PC-9 (cell line): ENCODE data around the gene LRRC4C. TPM values are rescaled to one million over a fixed set of nuclear protein-coding genes. Genes with fewer than 3 reads are reported as not detected.

ENCODE experiments used
- BruUV-seq: library from RNA; stranded (reverse); fragments of 400-500 nt; replicated peaks from 2 replicates; lab custom pipeline; 2021; lab: Mats Ljungman, UMichigan
- CTCF ChIA-PET: fragments of 300-600 bp; sonication (Branson Sonifier 250); formaldehyde crosslinking; loops from one replicate; lab custom pipeline; 2022; ENCODE audit warnings: antibody characterized with exemption; lab: Charles Lee
- POLR2A ChIA-PET: fragments of 300-600 bp; sonication (Branson Sonifier 250); formaldehyde crosslinking; loops from one replicate; lab custom pipeline; 2022; ENCODE audit warnings: antibody characterized with exemption; ENCODE audit not compliant: unreplicated experiment; lab: Charles Lee
- DNase-seq, 2 experiments: peaks; one replicate each; pipeline versions ENCODE4 v3.0.0 to v3.0.0-alpha.2; 2015 to 2022; ENCODE audit warnings: mixed read lengths in 1 of 2
- H2AFZ ChIP-seq: fragments of 200-600 bp; sonication (generic); 2 replicates; pipeline ENCODE4 v1.8.1; 2017; ENCODE audit warnings: antibody characterized with exemption
- H3F3A ChIP-seq: fragments of 200-600 bp; sonication (generic); 2 replicates; pipeline ENCODE4 v1.8.1; 2017; ENCODE audit warnings: antibody characterized with exemption, mild to moderate bottlenecking, low read depth; ENCODE audit not compliant: insufficient read depth
- H3K27ac ChIP-seq: fragments of 200-600 bp; sonication (generic); 2 replicates; pipeline ENCODE4 v1.6.1; 2016; ENCODE audit warnings: mixed run types
- H3K27me3 ChIP-seq: fragments of 200-600 bp; sonication (generic); 2 replicates; pipeline ENCODE4 v1.6.1; 2016; ENCODE audit warnings: low read depth, mixed run types; ENCODE audit not compliant: insufficient read depth
- H3K36me3 ChIP-seq: fragments of 200-600 bp; sonication (generic); 2 replicates; pipeline ENCODE4 v1.6.1; 2016; ENCODE audit warnings: low read depth, mixed run types
- H3K4me1 ChIP-seq: fragments of 200-600 bp; sonication (generic); replicated peaks from 2 replicates; pipeline ENCODE4 v1.6.1; 2016; ENCODE audit warnings: mixed run types; ENCODE audit not compliant: insufficient read depth
- H3K4me2 ChIP-seq: fragments of 200-600 bp; sonication (generic); 2 replicates; pipeline ENCODE4 v1.6.1; 2017; ENCODE audit warnings: mixed run types
- H3K4me3 ChIP-seq: fragments of 200-600 bp; sonication (generic); 2 replicates; pipeline ENCODE4 v1.6.1; 2016; ENCODE audit warnings: mixed run types
- H3K79me2 ChIP-seq: fragments of 200-600 bp; sonication (generic); 2 replicates; pipeline ENCODE4 v1.6.1; 2017; ENCODE audit warnings: low read depth, mixed run types
- H3K9me2 ChIP-seq: fragments of 200-600 bp; sonication (generic); 2 replicates; pipeline ENCODE4 v1.8.1; 2017; ENCODE audit warnings: mild to moderate bottlenecking; ENCODE audit not compliant: insufficient read depth
- H3K9me3 ChIP-seq: fragments of 200-600 bp; sonication (generic); 2 replicates; pipeline ENCODE4 v1.8.1; 2016; ENCODE audit warnings: low read depth; ENCODE audit not compliant: insufficient read depth
- H4K20me1 ChIP-seq: fragments of 200-600 bp; sonication (generic); 2 replicates; pipeline ENCODE4 v1.8.1; 2017; ENCODE audit not compliant: insufficient read depth
- CTCF ChIP-seq: fragments of 200-600 bp; sonication (generic); conservative IDR thresholded peaks from 2 replicates; pipeline ENCODE4 v1.6.1; 2017; ENCODE audit warnings: mixed run types, antibody characterized with exemption, mild to moderate bottlenecking, moderate library complexity
- EZH2 ChIP-seq: fragments of 200-600 bp; sonication (generic); IDR thresholded peaks from 2 replicates; pipeline ENCODE4 v1.8.0; 2017; ENCODE audit warnings: antibody characterized with exemption, low read depth
- intact Hi-C: fragments of 100-400 bp; cut with micrococcal nuclease; formaldehyde crosslinking; loops from one replicate; pipeline ENCODE4 v1.10.0; 2022; ENCODE audit not compliant: unreplicated experiment
- total RNA-seq: library from RNA; stranded (reverse); gene quantifications from 2 replicates; pipeline ENCODE4 v1.2.3, GENCODE V29; 2021

Gene LRRC4C
- total RNA-seq, 1 experiment from 2014 or later: not detected

- intact Hi-C loops: no loop called here
These were observed 185.5 kb downstream of the LRRC4C start for GRCh38 chr11:41273908-41274307.

GRCh38 chr11:41267451-41267850 is 192.0 kb downstream of the LRRC4C start:
- POLR2A ChIA-PET: interaction anchor here (0.7 kb wide), 1 partner anchor 13 kb away, joined by 5 read pairs; no protein-coding TSS in a partner anchor
- Histone ChIP-seq H3K4me2 (no peak overlapping the region), H4K20me1 (no peaks in the 10 kb centered on the region), H3K4me3 (no peak overlapping the region), H3K9me3 (no peaks in the 10 kb centered on the region; the same call in 1 of the 2 replicates), H3K27me3 (no peaks in the 10 kb centered on the region), H3F3A (no peaks in the 10 kb centered on the region), H3K27ac (no peak overlapping the region), H2AFZ (no peak overlapping the region), H3K79me2 (no peaks in the 10 kb centered on the region), H3K9me2 (no peaks in the 10 kb centered on the region), H3K4me1 (no peaks in the 10 kb centered on the region), H3K36me3 (no peaks in the 10 kb centered on the region)
- BruUV-seq: no TSS peak
- TF ChIP-seq EZH2: no peak
- no peak for TF ChIP-seq CTCF
- DNase-seq: no peak
- CTCF ChIA-PET: no interaction called here
- intact Hi-C loops: no loop called here

More at GRCh38 chr11:41273908-41274307, 185.5 kb downstream of the LRRC4C start:
- Histone ChIP-seq H3K27ac (no peak overlapping the region), H3K36me3 (no peaks in the 10 kb centered on the region), H3K27me3 (no peaks in the 10 kb centered on the region), H3F3A (no peaks in the 10 kb centered on the region), H4K20me1 (no peaks in the 10 kb centered on the region), H3K79me2 (no peaks in the 10 kb centered on the region), H3K4me3 (no peak overlapping the region), H3K4me1 (no peaks in the 10 kb centered on the region), H3K9me2 (no peaks in the 10 kb centered on the region), H3K4me2 (no peak overlapping the region), H3K9me3 (no peaks in the 10 kb centered on the region), H2AFZ (no peak overlapping the region)
- ChIA-PET CTCF (no interaction called here), POLR2A (no interaction called here)
- no peak for DNase-seq
- BruUV-seq: no TSS peak
- TF ChIP-seq CTCF (no peak), EZH2 (no peak)

GRCh38 chr11:41256041-41256440 is 203.4 kb downstream of the LRRC4C start:
- H3K27ac ChIP-seq: no peak overlapping the region
- H3K9me3 ChIP-seq: no peaks in the 10 kb centered on the region
- intact Hi-C loops: no loop called here
- H3K4me1 ChIP-seq: no peaks in the 10 kb centered on the region
- no peaks in the 10 kb centered on the region for H3K9me2 ChIP-seq
- H4K20me1 ChIP-seq: no peaks in the 10 kb centered on the region
- TF ChIP-seq CTCF (no peak), EZH2 (no peak)
- BruUV-seq: no TSS peak
- H3K4me2 ChIP-seq: no peak overlapping the region
- H3K79me2 ChIP-seq: no peaks in the 10 kb centered on the region
- POLR2A ChIA-PET: no interaction called here
- H3F3A ChIP-seq: no peaks in the 10 kb centered on the region
- DNase-seq: no peak
- no peaks in the 10 kb centered on the region for H3K27me3 ChIP-seq
- no peak overlapping the region for H3K4me3 ChIP-seq
- CTCF ChIA-PET: interaction anchor here (0.6 kb wide), 1 partner anchor 643 kb away, joined by 3 read pairs; no protein-coding TSS in a partner anchor
- no peak overlapping the region for H2AFZ ChIP-seq
- H3K36me3 ChIP-seq: no peaks in the 10 kb centered on the region
